Activated T-helper 17 cell treated with anti-CD3 and anti-CD28 coated beads, Interleukin-2, amount 50 U/mL, for 72 hours (primary cell): ENCODE results near the gene L3MBTL4. TPM values are rescaled to one million over a fixed set of nuclear protein-coding genes. Genes with fewer than 3 reads are reported as not detected.

Source experiments
- ATAC-seq: fragments of 150-1000 bp; cut with Tn5 transposase; replicated peaks from 2 replicates; pipeline ENCODE4 v1.10.0; 2021; ENCODE audit warnings: mild to moderate bottlenecking, moderate library complexity
- H3K27ac Mint-ChIP-seq: one replicate; pipeline ENCODE4 v1.8.0; 2022; ENCODE audit warnings: mixed read lengths
- H3K27me3 Mint-ChIP-seq: one replicate; pipeline ENCODE4 v1.8.0; 2022; ENCODE audit warnings: mixed read lengths
- H3K36me3 Mint-ChIP-seq: one replicate; pipeline ENCODE4 v1.8.0; 2022; ENCODE audit warnings: low read depth, mild to moderate bottlenecking, mixed read lengths
- H3K4me1 Mint-ChIP-seq: one replicate; pipeline ENCODE4 v1.8.0; 2022; ENCODE audit warnings: mixed read lengths
- H3K4me3 Mint-ChIP-seq: one replicate; pipeline ENCODE4 v1.8.0; 2022; ENCODE audit warnings: mild to moderate bottlenecking, mixed read lengths
- H3K9me3 Mint-ChIP-seq: one replicate; pipeline ENCODE4 v1.8.0; 2022; ENCODE audit warnings: mixed read lengths
- total RNA-seq, 2 donors: library from RNA; stranded (reverse); gene quantifications; one replicate each; pipeline ENCODE4 v1.2.3, GENCODE V29; 2022

Gene L3MBTL4
- under 1 TPM in 1 of 2 donors, not detected in 1; 0.19 TPM for total RNA-seq

GRCh38 chr18:6414723-6415417 lies at the start of gene L3MBTL4:
TSS of gene L3MBTL4 (minus strand) at chr18:6414911. CDS start at chr18:6311625, 103,286 bp downstream.
- ATAC-seq: peak; percentile 21
- Mint-ChIP-seq H3K27ac (no peak within 1 kb of the TSS), H3K36me3 (no peaks in the 10 kb centered on the region), H3K9me3 (peaks cover 4% of the 10 kb centered on the region), H3K4me1 (no peaks in the 10 kb centered on the region), H3K27me3 (peaks cover 17% of the 10 kb centered on the region), H3K4me3 (peak within 1 kb of the TSS; percentile 65)

- Mint-ChIP-seq H3K27ac (no peak overlapping the region), H3K4me1 (no peaks in the 10 kb centered on the region), H3K9me3 (peaks cover 4% of the 10 kb centered on the region), H3K27me3 (no peaks in the 10 kb centered on the region), H3K36me3 (no peaks in the 10 kb centered on the region), H3K4me3 (no peak overlapping the region)
- no peak for ATAC-seq
These were observed 37.5 kb upstream of the L3MBTL4 start for GRCh38 chr18:6452194-6452593.

GRCh38 chr18:6449213-6449612 lies 34.5 kb upstream of the L3MBTL4 start:
- no peak for ATAC-seq
- Mint-ChIP-seq H3K4me3 (no peak overlapping the region), H3K36me3 (no peaks in the 10 kb centered on the region), H3K27me3 (no peaks in the 10 kb centered on the region), H3K4me1 (no peaks in the 10 kb centered on the region), H3K27ac (no peak overlapping the region), H3K9me3 (peaks cover 4% of the 10 kb centered on the region)

GRCh38 chr18:6444466-6445228 lies 29.9 kb upstream of the L3MBTL4 start:
- Mint-ChIP-seq H3K9me3 (peaks cover 4% of the 10 kb centered on the region), H3K27me3 (no peaks in the 10 kb centered on the region), H3K36me3 (no peaks in the 10 kb centered on the region), H3K4me3 (no peak overlapping the region), H3K27ac (no peak overlapping the region), H3K4me1 (no peaks in the 10 kb centered on the region)
- no peak for ATAC-seq

- ATAC-seq: no peak
- Mint-ChIP-seq H3K36me3 (no peaks in the 10 kb centered on the region), H3K9me3 (peaks cover 4% of the 10 kb centered on the region), H3K4me1 (no peaks in the 10 kb centered on the region), H3K27ac (no peak overlapping the region), H3K4me3 (no peak overlapping the region), H3K27me3 (no peaks in the 10 kb centered on the region)
These were observed 26.5 kb upstream of the L3MBTL4 start for GRCh38 chr18:6441200-6441599.

GRCh38 chr18:6437937-6438818 lies 23.5 kb upstream of the L3MBTL4 start:
- no peak for ATAC-seq
- Mint-ChIP-seq H3K27ac (no peak overlapping the region), H3K36me3 (no peaks in the 10 kb centered on the region)

GRCh38 chr18:6435731-6436130 lies 21.0 kb upstream of the L3MBTL4 start:
- H3K4me1 Mint-ChIP-seq: no peaks in the 10 kb centered on the region
- no peaks in the 10 kb centered on the region for H3K36me3 Mint-ChIP-seq
- ATAC-seq: no peak

More at GRCh38 chr18:6437937-6438818, 23.5 kb upstream of the L3MBTL4 start:
- Mint-ChIP-seq H3K9me3 (peaks cover 4% of the 10 kb centered on the region), H3K4me3 (no peak overlapping the region), H3K27me3 (no peaks in the 10 kb centered on the region), H3K4me1 (no peaks in the 10 kb centered on the region)

GRCh38 chr18:6434987-6435709 lies 20.4 kb upstream of the L3MBTL4 start:
- no peaks in the 10 kb centered on the region for H3K36me3 Mint-ChIP-seq
- ATAC-seq: no peak
- H3K4me3 Mint-ChIP-seq: no peak overlapping the region
- no peaks in the 10 kb centered on the region for H3K9me3 Mint-ChIP-seq
- no peaks in the 10 kb centered on the region for H3K4me1 Mint-ChIP-seq
- H3K27ac Mint-ChIP-seq: no peak overlapping the region
- no peaks in the 10 kb centered on the region for H3K27me3 Mint-ChIP-seq

More at GRCh38 chr18:6435731-6436130, 21.0 kb upstream of the L3MBTL4 start:
- H3K9me3 Mint-ChIP-seq: no peaks in the 10 kb centered on the region
- H3K27ac Mint-ChIP-seq: no peak overlapping the region
- no peaks in the 10 kb centered on the region for H3K27me3 Mint-ChIP-seq
- no peak overlapping the region for H3K4me3 Mint-ChIP-seq

- Mint-ChIP-seq H3K36me3 (no peaks in the 10 kb centered on the region), H3K27me3 (no peaks in the 10 kb centered on the region), H3K4me1 (no peaks in the 10 kb centered on the region), H3K9me3 (no peaks in the 10 kb centered on the region), H3K4me3 (no peak overlapping the region), H3K27ac (no peak overlapping the region)
- no peak for ATAC-seq
These were observed 19.8 kb upstream of the L3MBTL4 start for GRCh38 chr18:6434481-6434880.

GRCh38 chr18:6431659-6432318 lies 17.1 kb upstream of the L3MBTL4 start:
- Mint-ChIP-seq H3K27me3 (no peaks in the 10 kb centered on the region), H3K4me1 (no peaks in the 10 kb centered on the region), H3K4me3 (no peak overlapping the region), H3K36me3 (no peaks in the 10 kb centered on the region), H3K27ac (no peak overlapping the region), H3K9me3 (no peaks in the 10 kb centered on the region)
- no peak for ATAC-seq

- Mint-ChIP-seq H3K36me3 (no peaks in the 10 kb centered on the region), H3K27ac (no peak overlapping the region), H3K4me3 (no peak overlapping the region), H3K9me3 (no peaks in the 10 kb centered on the region), H3K27me3 (no peaks in the 10 kb centered on the region), H3K4me1 (no peaks in the 10 kb centered on the region)
- ATAC-seq: no peak
These were observed 14.2 kb upstream of the L3MBTL4 start for GRCh38 chr18:6428851-6429395.

- H3K4me1 Mint-ChIP-seq: no peaks in the 10 kb centered on the region
- H3K4me3 Mint-ChIP-seq: no peak overlapping the region
- no peaks in the 10 kb centered on the region for H3K36me3 Mint-ChIP-seq
- no peak overlapping the region for H3K27ac Mint-ChIP-seq
- H3K27me3 Mint-ChIP-seq: no peaks in the 10 kb centered on the region
- no peaks in the 10 kb centered on the region for H3K9me3 Mint-ChIP-seq
- ATAC-seq: no peak
These were observed 12.6 kb upstream of the L3MBTL4 start for GRCh38 chr18:6427286-6427685.

GRCh38 chr18:6423289-6423688 lies 8.6 kb upstream of the L3MBTL4 start:
- no peak overlapping the region for H3K27ac Mint-ChIP-seq
- H3K9me3 Mint-ChIP-seq: no peaks in the 10 kb centered on the region
- H3K27me3 Mint-ChIP-seq: no peaks in the 10 kb centered on the region
- no peaks in the 10 kb centered on the region for H3K36me3 Mint-ChIP-seq
- H3K4me1 Mint-ChIP-seq: no peaks in the 10 kb centered on the region
- no peak for ATAC-seq
- H3K4me3 Mint-ChIP-seq: no peak overlapping the region
